HepG2 (cell line): ENCODE measurements around the gene TENT4B. TPM values are rescaled to one million over a fixed set of nuclear protein-coding genes. Genes with fewer than 3 reads are reported as not detected.

Experiments used
- HMGA1 ChIP-seq: sonication (generic); formaldehyde crosslinking; conservative IDR thresholded peaks from 2 replicates; pipeline ENCODE4 v1.4.0; 2020; ENCODE audit warnings: missing genetic modification reagents
- HNRNPL ChIP-seq: fragments of 200-400 bp; formaldehyde crosslinking; IDR thresholded peaks from 2 replicates; pipeline ENCODE4 v1.6.1; 2017; ENCODE audit warnings: mild to moderate bottlenecking, low read depth, low read length
- KDM2A ChIP-seq: sonication (generic); formaldehyde crosslinking; IDR thresholded peaks from 2 replicates; pipeline ENCODE4 v1.4.0; 2020; ENCODE audit warnings: low read depth, missing genetic modification reagents, borderline replicate concordance
- PTBP1 ChIP-seq: fragments of 200-400 bp; formaldehyde crosslinking; IDR thresholded peaks from 2 replicates; pipeline ENCODE4 v1.6.1; 2018; ENCODE audit warnings: low read length, low read depth; ENCODE audit not compliant: poor library complexity, severe bottlenecking
- THAP9 ChIP-seq: sonication (generic); formaldehyde crosslinking; IDR thresholded peaks from 2 replicates; pipeline ENCODE4; 2020; ENCODE audit warnings: missing genetic modification reagents, mild to moderate bottlenecking, borderline replicate concordance
- ZFP82 ChIP-seq: sonication (generic); formaldehyde crosslinking; IDR thresholded peaks from 2 replicates; pipeline ENCODE4 v1.5.1; 2020; ENCODE audit warnings: mild to moderate bottlenecking, missing genetic modification reagents, borderline replicate concordance
- ZFP90 ChIP-seq: sonication (generic); formaldehyde crosslinking; IDR thresholded peaks from 2 replicates; pipeline ENCODE4 v1.8.0; 2022; ENCODE audit warnings: missing genetic modification reagents, mild to moderate bottlenecking, inconsistent platforms, borderline replicate concordance
- ZNF224 ChIP-seq: sonication (generic); formaldehyde crosslinking; IDR thresholded peaks from 2 replicates; pipeline ENCODE4 v1.5.0; 2020; ENCODE audit warnings: mild to moderate bottlenecking, missing genetic modification reagents
- ZNF460 ChIP-seq: sonication (generic); formaldehyde crosslinking; IDR thresholded peaks from 2 replicates; pipeline ENCODE4 v1.5.1; 2020; ENCODE audit warnings: missing genetic modification reagents, mild to moderate bottlenecking, borderline replicate concordance
- polyA plus RNA-seq, 8 experiments: library from polyadenylated mRNA; depleted of rRNA in 3 of 8; stranded (reverse) in 7 of 8; unstranded in 1 of 8; fragments of >200 nt; fragmentation: Illumina TruSeq in 4 of 8; extraction: Trizol in 4 of 8; gene quantifications; 2 replicates each; pipeline versions ENCODE4 v1.2.1 to v1.2.3, GENCODE V29; 2011 to 2016; ENCODE audit warnings: low read depth in 4 of 8, missing spikeins in 1 of 8, mixed read lengths in 1 of 8; ENCODE audit not compliant: insufficient read depth in 1 of 8
- total RNA-seq, 5 experiments: library from RNA; depleted of rRNA; stranded (reverse); fragments of >200 nt; fragmentation: Illumina TruSeq; extraction: Trizol; gene quantifications; 2 replicates each; pipeline ENCODE4 v1.2.3, GENCODE V29; 2016; ENCODE audit warnings: low read depth in 1 of 5
- TF ChIP-seq, protein P1 (sequence below): sonication (generic); formaldehyde crosslinking; IDR thresholded peaks from 2 replicates; pipeline ENCODE4 v1.8.1; 2022; ENCODE audit warnings: mild to moderate bottlenecking, missing genetic modification reagents

TENT4B gene
- total and polyA plus RNA-seq, 2 of the 13 experiments (the other 11 are each of a cell fraction or from before 2014, with no cell fraction given): 15.0 to 32.8 TPM

GRCh38 chr16:50261160-50261706 lies 108.1 kb downstream of the TENT4B start (continued):
- TF ChIP-seq THAP9 (peak; percentile 55; the same call in 1 of the 2 replicates), HNRNPL (0 out of 2 replicates have a peak, but pooled peaks have one; percentile 14), PTBP1 (no peak), ZNF460 (CRISPR knock-in tag) (no peak), ZFP90 (CRISPR knock-in tag) (no peak), HMGA1 (CRISPR knock-in tag) (no peak), ZNF224 (CRISPR knock-in tag) (no peak), KDM2A (CRISPR knock-in tag) (no peak), ZFP82 (CRISPR knock-in tag) (no peak)
- TF ChIP-seq, protein P1, sequence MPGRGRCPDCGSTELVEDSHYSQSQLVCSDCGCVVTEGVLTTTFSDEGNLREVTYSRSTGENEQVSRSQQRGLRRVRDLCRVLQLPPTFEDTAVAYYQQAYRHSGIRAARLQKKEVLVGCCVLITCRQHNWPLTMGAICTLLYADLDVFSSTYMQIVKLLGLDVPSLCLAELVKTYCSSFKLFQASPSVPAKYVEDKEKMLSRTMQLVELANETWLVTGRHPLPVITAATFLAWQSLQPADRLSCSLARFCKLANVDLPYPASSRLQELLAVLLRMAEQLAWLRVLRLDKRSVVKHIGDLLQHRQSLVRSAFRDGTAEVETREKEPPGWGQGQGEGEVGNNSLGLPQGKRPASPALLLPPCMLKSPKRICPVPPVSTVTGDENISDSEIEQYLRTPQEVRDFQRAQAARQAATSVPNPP (CRISPR knock-in tag): no peak
